ENCODE data around the gene LRFN3.

Gene LRFN3

DNA sequence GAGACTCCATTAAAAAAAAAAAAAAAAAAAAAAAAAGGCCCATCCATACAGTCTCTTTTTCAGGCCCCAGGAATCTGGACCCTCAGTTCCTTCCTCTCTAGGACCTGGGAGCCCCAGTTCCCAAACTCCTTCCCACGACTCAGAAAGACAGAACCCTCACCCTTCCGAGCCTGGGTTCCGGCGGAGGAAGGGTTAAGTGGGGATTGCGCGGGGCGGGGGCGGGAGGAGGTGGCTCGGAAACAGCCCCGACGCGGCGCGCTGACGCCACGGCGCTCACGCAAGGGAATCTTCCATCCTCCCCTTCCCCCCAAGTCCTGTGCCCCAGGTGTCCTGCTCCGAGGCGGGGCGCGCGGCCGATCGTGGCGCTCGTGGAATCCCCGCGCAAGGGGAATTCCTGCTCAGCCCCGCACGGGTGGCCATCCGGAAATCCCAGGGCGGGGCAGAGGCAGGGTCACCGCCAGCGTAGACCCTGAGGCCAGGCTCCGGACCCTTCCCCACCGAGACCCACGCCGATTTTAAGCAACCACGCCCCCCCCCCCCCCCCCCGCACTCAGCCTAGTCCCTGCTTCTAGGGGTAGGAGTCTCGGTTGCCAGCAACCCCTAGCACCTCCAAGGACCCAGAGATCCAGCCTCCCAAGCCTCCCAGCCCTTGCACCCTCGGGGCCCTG lies 36.5 kb upstream of the LRFN3 start:
- peak; percentile 67 for ATAC-seq (replicated peaks; ENCODE audit: extremely low read depth, poor library complexity, severe bottlenecking)
- no peaks in the 10 kb centered on the region for H3K9me3 Mint-ChIP-seq
- peak; percentile 62 to 75 for DNase-seq (ENCODE audit: low spot score in 2 of 2)
- no peaks in the 10 kb centered on the region for H3K27me3 Mint-ChIP-seq
- peaks cover 58% of the 10 kb centered on the region for H3K36me3 Mint-ChIP-seq (ENCODE audit: insufficient read depth)
- H3K4me1 Mint-ChIP-seq = peaks cover 68% of the 10 kb centered on the region
- H3K27ac Mint-ChIP-seq (ENCODE audit: low read depth) = peak overlapping the region; percentile 99
- peak overlapping the region; percentile 100 for H3K4me3 Mint-ChIP-seq

DNA sequence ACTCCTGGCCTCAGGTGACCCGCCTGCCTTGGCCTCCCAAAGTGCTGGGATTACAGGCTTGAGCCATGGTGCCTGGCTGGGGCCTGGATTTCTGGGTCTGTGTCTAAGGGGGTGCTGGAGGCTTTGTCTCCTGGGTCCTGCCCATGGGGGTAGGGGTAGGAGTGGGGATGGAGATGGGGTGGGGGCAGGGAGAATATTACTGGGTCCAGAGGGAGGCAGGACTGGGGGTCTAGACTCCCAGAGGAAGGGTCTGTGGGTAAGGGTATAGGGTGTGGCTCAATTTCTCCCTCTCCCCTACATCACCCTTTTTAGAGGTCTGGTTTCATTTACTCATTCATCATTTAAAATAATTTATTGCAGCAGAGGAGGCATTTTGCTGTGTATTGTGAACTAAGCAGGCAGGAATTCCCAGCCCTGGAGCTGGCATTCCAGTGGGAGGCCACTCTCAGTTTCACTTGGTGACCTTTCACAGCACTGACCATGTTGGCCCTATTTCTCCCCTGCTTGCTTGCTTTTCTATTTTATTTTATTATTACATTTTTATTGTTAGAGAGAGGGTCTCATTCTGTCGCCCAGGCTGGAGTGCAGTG lies 35.0 kb upstream of the LRFN3 start:
- H3K4me3 Mint-ChIP-seq = peak overlapping the region; percentile 100
- H3K27ac Mint-ChIP-seq (ENCODE audit: low read depth) = peak overlapping the region; percentile 99
- peaks cover 46% of the 10 kb centered on the region for H3K36me3 Mint-ChIP-seq (ENCODE audit: insufficient read depth)
- DNase-seq (ENCODE audit: low spot score in 2 of 2) (no peak), ATAC-seq (replicated peaks; ENCODE audit: extremely low read depth, poor library complexity, severe bottlenecking) (no peak)
- H3K9me3 Mint-ChIP-seq = no peaks in the 10 kb centered on the region
- no peaks in the 10 kb centered on the region for H3K27me3 Mint-ChIP-seq
- H3K4me1 Mint-ChIP-seq = peaks cover 67% of the 10 kb centered on the region

DNA sequence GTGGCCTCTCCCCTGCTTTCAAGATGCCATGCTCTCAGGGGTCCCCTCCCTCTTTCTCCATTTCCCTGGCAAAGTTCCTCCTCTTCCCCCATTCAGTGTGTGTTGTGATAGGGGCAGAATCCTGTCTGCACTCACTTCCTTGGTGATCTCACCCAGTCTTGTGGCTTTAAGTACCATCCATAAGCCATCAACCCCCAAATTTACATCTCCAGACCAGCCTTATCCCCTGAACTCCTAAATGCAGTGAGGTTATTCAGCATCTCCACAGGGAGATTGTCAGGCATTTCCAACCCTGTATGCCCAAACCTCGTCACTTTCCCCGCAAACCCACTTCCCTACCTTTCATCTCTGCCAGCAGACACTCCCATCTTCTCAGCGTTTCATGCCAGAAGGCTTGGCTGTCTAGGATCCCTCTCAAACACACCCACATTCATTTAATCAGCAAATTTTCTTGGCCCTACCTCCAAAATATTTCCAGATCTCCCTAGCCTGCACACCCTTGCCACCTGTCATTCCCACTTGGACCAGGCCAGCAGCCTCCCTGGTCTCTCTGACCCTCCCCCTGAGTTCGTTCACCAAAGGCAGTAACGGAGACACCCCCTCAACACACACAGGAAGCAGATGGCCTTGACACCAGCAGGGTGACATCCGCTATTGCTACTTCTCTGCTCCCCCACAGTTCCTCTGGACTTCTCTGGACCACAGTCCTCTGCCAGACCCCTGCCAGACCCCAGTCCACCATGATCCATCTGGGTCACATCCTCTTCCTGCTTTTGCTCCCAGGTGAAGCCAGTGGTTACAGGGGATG lies 34.1 kb upstream of the LRFN3 start, which contains the start of gene HCST:
HCST (plus strand) TSS at position 676 of the 808 bp plus-strand sequence; CDS start at position 741, 65 bp downstream.
- no peak for DNase-seq (ENCODE audit: low spot score in 2 of 2)
- peak within 1 kb of the TSS; percentile 100 for H3K4me3 Mint-ChIP-seq
- H3K36me3 Mint-ChIP-seq (ENCODE audit: insufficient read depth) = peaks cover 48% of the 10 kb centered on the region
- no peaks in the 10 kb centered on the region for H3K9me3 Mint-ChIP-seq
- H3K27me3 Mint-ChIP-seq = no peaks in the 10 kb centered on the region
- ATAC-seq (replicated peaks; ENCODE audit: extremely low read depth, poor library complexity, severe bottlenecking) = peak; percentile 29
- H3K4me1 Mint-ChIP-seq = peaks cover 66% of the 10 kb centered on the region
- peak within 1 kb of the TSS; percentile 99 for H3K27ac Mint-ChIP-seq (ENCODE audit: low read depth)

DNA sequence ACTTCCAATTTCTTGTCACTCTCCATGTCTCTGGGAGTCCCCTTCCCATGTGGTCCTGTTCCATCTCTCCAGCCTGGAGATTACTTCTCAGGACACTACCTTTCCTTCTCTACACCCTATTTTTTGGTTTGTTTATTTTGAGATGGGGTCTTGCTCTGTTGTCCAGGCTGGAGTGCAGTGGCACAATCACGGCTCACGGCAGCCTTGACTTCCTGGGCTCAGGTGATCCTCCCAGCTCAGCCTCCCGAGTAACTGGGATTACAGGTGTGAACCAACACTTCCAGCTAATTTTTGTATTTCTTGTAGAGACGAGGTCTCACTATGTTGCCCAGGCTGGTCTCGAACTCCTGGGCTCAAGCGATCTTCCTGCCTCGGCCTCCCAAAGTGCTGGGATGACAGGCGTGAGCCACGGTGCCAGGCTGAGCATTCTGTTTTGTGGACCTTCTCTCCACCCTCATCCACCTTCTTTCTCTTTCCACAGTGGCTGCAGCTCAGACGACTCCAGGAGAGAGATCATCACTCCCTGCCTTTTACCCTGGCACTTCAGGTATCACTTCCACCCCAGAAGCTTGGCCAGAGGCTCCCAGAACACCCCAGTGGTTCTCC lies 33.2 kb upstream of the LRFN3 start:
- H3K4me1 Mint-ChIP-seq = peaks cover 65% of the 10 kb centered on the region
- ATAC-seq (replicated peaks; ENCODE audit: extremely low read depth, poor library complexity, severe bottlenecking) = no peak

DNA sequence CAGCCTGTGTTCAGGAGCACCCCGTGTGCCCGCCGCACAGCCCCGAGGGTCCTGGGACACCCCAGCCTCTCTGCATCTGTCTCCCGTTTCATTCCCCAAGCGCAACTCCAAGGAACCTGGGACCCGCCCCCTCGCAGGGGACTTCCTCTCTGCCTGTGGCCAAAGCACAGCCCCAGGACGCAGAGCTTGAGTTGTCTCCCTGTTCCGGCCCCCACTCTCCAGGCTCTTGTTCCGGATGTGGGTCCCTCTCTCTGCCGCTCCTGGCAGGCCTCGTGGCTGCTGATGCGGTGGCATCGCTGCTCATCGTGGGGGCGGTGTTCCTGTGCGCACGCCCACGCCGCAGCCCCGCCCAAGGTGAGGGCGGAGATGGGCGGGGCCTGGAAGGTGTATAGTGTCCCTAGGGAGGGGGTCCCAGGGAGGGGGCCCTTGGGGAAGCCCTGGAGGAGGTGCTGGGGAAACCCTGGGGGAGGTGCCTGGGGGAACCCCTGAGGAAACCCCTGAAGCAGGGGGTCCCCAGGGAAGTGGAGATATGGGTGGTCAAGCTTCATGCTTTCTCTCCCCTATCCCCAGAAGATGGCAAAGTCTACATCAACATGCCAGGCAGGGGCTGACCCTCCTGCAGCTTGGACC lies 32.5 kb upstream of the LRFN3 start:
- DNase-seq (ENCODE audit: low spot score in 2 of 2) = peak; percentile 74 to 86
- Mint-ChIP-seq H3K27ac (ENCODE audit: low read depth) (peak overlapping the region; percentile 99), H3K27me3 (no peaks in the 10 kb centered on the region), H3K36me3 (ENCODE audit: insufficient read depth) (peaks cover 41% of the 10 kb centered on the region), H3K4me1 (peaks cover 59% of the 10 kb centered on the region), H3K4me3 (peak overlapping the region; percentile 100), H3K9me3 (no peaks in the 10 kb centered on the region)
- peak; percentile 57 for ATAC-seq (replicated peaks; ENCODE audit: extremely low read depth, poor library complexity, severe bottlenecking)

More for the DNA sequence above, 33.2 kb upstream of the LRFN3 start:
- Mint-ChIP-seq H3K27ac (ENCODE audit: low read depth) (peak overlapping the region; percentile 99), H3K9me3 (no peaks in the 10 kb centered on the region), H3K27me3 (no peaks in the 10 kb centered on the region), H3K4me3 (peak overlapping the region; percentile 100), H3K36me3 (ENCODE audit: insufficient read depth) (peaks cover 44% of the 10 kb centered on the region)
- no peak for DNase-seq (ENCODE audit: low spot score in 2 of 2)

DNA sequence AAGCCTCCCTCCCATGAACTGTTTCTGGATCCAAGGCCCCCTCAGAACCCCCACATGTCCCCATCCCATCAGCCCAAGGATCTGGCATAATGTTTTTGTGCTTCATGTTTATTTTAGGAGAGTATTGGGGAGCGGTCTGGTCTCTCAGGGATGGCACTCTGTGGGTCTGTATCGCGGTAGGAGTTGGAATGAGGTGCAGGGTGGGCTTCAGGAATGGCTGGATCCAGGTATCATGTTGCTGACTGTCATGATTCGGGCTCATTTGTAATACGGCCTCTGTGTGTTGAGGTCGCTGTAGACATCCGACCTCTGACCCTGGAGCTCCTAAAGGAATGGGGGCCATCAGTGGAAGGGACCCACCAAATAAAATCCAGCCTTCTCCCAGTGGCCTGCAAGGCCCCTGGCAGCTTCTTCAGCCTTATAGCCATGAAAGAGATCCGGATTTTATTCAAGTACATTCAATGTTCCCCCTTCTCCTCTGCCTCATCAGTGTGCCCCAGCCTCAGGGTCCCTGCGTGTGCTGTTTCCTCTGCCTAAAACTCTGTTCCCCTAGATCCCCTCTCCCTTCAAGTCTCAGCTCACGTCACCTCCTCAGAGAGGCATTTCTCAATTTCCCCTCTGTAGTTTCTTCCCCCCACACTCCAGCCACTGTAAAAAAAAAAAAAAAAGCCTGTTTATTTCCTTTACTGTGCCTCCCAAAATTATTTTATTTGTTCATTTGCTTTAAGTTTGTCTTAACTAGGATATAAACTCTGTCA lies 31.7 kb upstream of the LRFN3 start:
- H3K27ac Mint-ChIP-seq (ENCODE audit: low read depth) = peak overlapping the region; percentile 99
- H3K9me3 Mint-ChIP-seq = no peaks in the 10 kb centered on the region
- peaks cover 65% of the 10 kb centered on the region for H3K4me1 Mint-ChIP-seq
- no peak for DNase-seq (ENCODE audit: low spot score in 2 of 2)
- peaks cover 32% of the 10 kb centered on the region for H3K36me3 Mint-ChIP-seq (ENCODE audit: insufficient read depth)
- ATAC-seq (replicated peaks; ENCODE audit: extremely low read depth, poor library complexity, severe bottlenecking) = no peak
- H3K27me3 Mint-ChIP-seq = no peaks in the 10 kb centered on the region
- H3K4me3 Mint-ChIP-seq = peak overlapping the region; percentile 100

DNA sequence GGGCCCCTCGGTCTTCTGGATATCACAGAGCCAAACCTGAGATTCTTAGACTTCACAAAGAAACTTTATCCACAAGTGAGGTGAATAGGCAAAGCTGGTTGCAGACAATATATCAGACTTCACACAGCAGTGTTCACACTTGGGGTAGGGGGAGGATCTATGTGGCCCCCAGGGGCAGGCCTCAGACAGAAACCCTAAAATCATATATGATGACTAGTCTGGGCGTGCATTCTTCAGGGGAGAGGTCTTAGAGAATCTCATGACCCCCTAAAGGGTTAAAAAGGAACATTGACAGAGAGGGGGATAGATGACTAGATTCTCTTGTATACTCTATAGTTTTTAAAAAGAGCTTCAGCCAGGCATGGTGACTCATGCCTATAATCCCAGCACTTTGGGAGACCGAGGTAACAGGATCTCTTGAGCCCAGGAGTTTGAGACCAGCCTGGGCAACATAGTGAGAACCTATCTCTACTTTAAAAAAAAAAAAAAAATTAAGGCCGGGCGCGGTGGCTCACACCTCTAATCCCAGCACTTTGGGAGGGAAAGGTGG lies 30.9 kb upstream of the LRFN3 start:
- DNase-seq (ENCODE audit: low spot score in 2 of 2) = no peak
- Mint-ChIP-seq H3K27me3 (no peaks in the 10 kb centered on the region), H3K9me3 (no peaks in the 10 kb centered on the region), H3K27ac (ENCODE audit: low read depth) (peak overlapping the region; percentile 99), H3K4me1 (peaks cover 61% of the 10 kb centered on the region), H3K36me3 (ENCODE audit: insufficient read depth) (peaks cover 25% of the 10 kb centered on the region), H3K4me3 (peak overlapping the region; percentile 100)
- no peak for ATAC-seq (replicated peaks; ENCODE audit: extremely low read depth, poor library complexity, severe bottlenecking)

DNA sequence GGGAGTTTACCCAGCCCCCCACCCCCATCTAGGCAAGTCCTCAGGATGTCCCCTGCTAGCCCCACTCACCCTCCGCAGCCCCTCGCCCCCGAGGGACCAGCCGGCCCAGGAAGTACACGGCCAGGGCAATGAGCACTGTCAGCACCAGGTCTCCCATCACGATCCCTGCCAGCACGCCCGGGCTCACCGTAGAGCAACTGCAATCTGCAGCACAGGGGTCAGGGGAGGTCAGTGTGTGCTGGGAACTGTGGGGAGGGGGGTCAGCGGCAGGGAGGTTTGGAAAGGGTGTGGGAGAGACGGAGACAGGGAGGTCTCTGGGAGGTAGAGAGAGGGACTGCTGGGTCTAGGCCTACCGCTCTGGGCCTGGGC lies 28.8 kb upstream of the LRFN3 start:
- Mint-ChIP-seq H3K4me1 (peaks cover 55% of the 10 kb centered on the region), H3K27me3 (no peaks in the 10 kb centered on the region), H3K4me3 (peak overlapping the region; percentile 75), H3K36me3 (ENCODE audit: insufficient read depth) (peaks cover 17% of the 10 kb centered on the region), H3K27ac (ENCODE audit: low read depth) (peak overlapping the region; percentile 92), H3K9me3 (no peaks in the 10 kb centered on the region)
- no peak for DNase-seq (ENCODE audit: low spot score in 2 of 2)
- no peak for ATAC-seq (replicated peaks; ENCODE audit: extremely low read depth, poor library complexity, severe bottlenecking)

DNA sequence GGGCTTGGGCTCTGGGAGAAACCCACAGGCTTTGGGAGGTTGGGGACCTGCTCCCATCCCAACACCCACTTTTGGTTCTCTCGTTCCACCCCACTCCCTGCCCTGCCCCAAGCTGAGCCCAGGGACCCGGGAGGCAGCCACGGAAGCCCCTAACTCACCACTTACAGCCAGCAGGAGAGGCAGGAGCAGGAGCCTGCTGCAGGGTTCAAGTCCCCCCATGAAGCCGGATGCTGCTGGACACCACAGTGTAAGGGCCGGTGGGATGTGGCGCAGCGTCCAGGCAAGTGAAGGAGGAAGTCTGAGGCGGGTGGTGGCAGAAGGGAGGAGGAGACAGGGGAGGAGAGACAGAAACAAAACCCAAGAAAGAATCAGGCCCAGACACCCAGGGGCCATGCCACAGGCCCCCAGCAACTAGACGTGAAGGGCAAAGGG lies 28.1 kb upstream of the LRFN3 start, which contains the start of gene TYROBP:
TYROBP (minus strand) TSS at position 286 of the 432 bp plus-strand sequence; CDS start at position 219, 67 bp downstream.
- Mint-ChIP-seq H3K9me3 (no peaks in the 10 kb centered on the region), H3K4me1 (peaks cover 51% of the 10 kb centered on the region), H3K27me3 (no peaks in the 10 kb centered on the region), H3K27ac (ENCODE audit: low read depth) (peak within 1 kb of the TSS; percentile 92), H3K4me3 (peak within 1 kb of the TSS; percentile 75), H3K36me3 (ENCODE audit: insufficient read depth) (peaks cover 15% of the 10 kb centered on the region)
- ATAC-seq (replicated peaks; ENCODE audit: extremely low read depth, poor library complexity, severe bottlenecking) (no peak), DNase-seq (ENCODE audit: low spot score in 2 of 2) (no peak)

DNA sequence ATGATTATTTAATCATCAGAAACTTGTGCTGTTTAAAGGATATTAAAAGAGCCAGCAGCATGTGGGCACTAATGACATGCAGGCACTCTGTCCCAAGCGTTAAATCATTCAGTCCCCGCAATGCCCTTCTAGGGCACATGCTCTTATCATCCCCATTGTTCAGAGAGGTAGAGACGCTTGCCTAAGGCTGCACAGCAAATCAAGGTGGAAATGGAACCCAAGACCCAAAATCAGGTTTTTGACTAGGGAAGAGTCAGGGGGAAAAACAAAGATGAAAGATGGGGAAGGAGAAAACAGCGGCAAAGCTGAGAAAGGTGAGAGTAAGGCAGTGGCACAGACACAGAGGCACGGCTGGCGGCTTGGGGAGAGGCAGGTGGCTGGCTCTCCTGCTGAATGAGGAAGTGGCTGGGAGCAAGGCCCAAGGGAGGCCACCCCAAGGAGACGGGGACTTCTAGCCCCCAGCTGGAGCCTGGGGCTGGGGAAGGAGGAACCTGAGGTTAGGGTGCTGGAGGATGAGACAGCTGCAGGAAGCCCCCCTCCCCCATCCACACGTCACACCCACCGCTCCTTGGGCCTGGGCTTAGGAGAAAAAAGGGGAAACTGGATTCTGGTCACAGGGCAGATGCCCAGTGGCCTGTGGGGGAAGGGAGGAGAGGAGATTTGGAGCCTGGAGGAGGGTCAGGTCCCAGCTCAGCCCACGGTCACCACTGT lies 27.0 kb upstream of the LRFN3 start:
- Mint-ChIP-seq H3K4me1 (peaks cover 40% of the 10 kb centered on the region), H3K4me3 (peak overlapping the region; percentile 21), H3K36me3 (ENCODE audit: insufficient read depth) (peaks cover 9% of the 10 kb centered on the region), H3K9me3 (no peaks in the 10 kb centered on the region), H3K27ac (ENCODE audit: low read depth) (peak overlapping the region; percentile 35), H3K27me3 (no peaks in the 10 kb centered on the region)
- DNase-seq (ENCODE audit: low spot score in 2 of 2) (no peak), ATAC-seq (replicated peaks; ENCODE audit: extremely low read depth, poor library complexity, severe bottlenecking) (peak; percentile 50)

DNA sequence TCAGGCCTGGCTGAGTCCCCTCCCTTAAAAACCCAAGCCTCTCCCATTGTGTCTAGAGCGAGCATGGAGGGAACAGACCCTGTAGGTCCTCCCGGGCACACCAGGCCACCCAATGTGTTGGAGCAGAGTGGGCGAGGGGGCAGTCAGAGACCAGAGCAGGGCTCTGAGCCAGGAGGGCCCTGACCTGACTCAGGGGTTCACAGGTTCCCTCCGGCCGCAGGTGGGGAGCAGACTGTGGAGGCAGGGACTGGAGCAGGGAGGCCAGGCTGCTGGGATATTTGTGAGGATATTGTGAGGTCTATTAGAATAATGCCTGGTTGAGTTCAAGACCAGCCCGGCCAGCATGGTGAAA lies 26.5 kb upstream of the LRFN3 start:
- Mint-ChIP-seq H3K4me1 (peaks cover 35% of the 10 kb centered on the region), H3K27ac (ENCODE audit: low read depth) (peak overlapping the region; percentile 35), H3K9me3 (no peaks in the 10 kb centered on the region), H3K36me3 (ENCODE audit: insufficient read depth) (peaks cover 8% of the 10 kb centered on the region), H3K4me3 (no peak overlapping the region), H3K27me3 (no peaks in the 10 kb centered on the region)
- no peak for DNase-seq (ENCODE audit: low spot score in 2 of 2)
- ATAC-seq (replicated peaks; ENCODE audit: extremely low read depth, poor library complexity, severe bottlenecking) = no peak

Data from central memory CD8-positive, alpha-beta T cell (primary cell).